DND-41 (cell line): ENCODE measurements around the gene SHOC2.

ENCODE experiments used
- ATAC-seq: fragments of 200-7000 bp; cut with Tn5 transposase; 3 replicates; pipeline ENCODE4 v1.9.1; 2021; ENCODE audit warnings: low read depth; ENCODE audit not compliant: insufficient read depth
- DNase-seq: peaks from one replicate; pipeline ENCODE4 v3.0.0-alpha.2; 2020
- H2AFZ ChIP-seq: 2 replicates; pipeline ENCODE4 v1.6.0; 2012; ENCODE audit warnings: low read depth, low read length
- H3K27ac ChIP-seq: 2 replicates; pipeline ENCODE4 v1.5.1; 2012; ENCODE audit warnings: low read length, inconsistent platforms
- H3K27me3 ChIP-seq: fragments of 200-600 bp; sonication (generic); 2 replicates; pipeline ENCODE4 v1.6.0; 2012; ENCODE audit warnings: low read length, mild to moderate bottlenecking, inconsistent platforms; ENCODE audit not compliant: insufficient read depth, poor library complexity
- H3K36me3 ChIP-seq: 2 replicates; pipeline ENCODE4 v1.5.1; 2012; ENCODE audit warnings: low read length, inconsistent platforms; ENCODE audit not compliant: insufficient read depth
- H3K4me1 ChIP-seq: 2 replicates; pipeline ENCODE4 v1.5.1; 2012; ENCODE audit warnings: mild to moderate bottlenecking, low read length; ENCODE audit not compliant: insufficient read depth
- H3K4me2 ChIP-seq: 2 replicates; pipeline ENCODE4 v1.6.0; 2012; ENCODE audit warnings: mild to moderate bottlenecking, moderate library complexity, low read length, inconsistent platforms; ENCODE audit not compliant: insufficient read depth
- H3K4me3 ChIP-seq, 2 experiments: fragments of 200-600 bp in 1 of 2; shearing (Covaris generic) in 1 of 2; 2 replicates each; pipeline ENCODE4 v1.5.1; 2012 to 2016; ENCODE audit warnings: inconsistent platforms in 2 of 2, low read length in 2 of 2, mild to moderate bottlenecking in 2 of 2, low read depth in 1 of 2, moderate library complexity in 1 of 2
- H3K79me2 ChIP-seq: 2 replicates; pipeline ENCODE4 v1.6.0; 2012; ENCODE audit warnings: low read length, inconsistent platforms; ENCODE audit not compliant: insufficient read depth
- H3K9ac ChIP-seq: 2 replicates; pipeline ENCODE4 v1.6.0; 2012; ENCODE audit warnings: low read depth, mild to moderate bottlenecking, inconsistent platforms, low read length, moderate library complexity
- H3K9me3 ChIP-seq: 2 replicates; pipeline ENCODE4 v1.5.1; 2012; ENCODE audit warnings: low read length, moderate library complexity, mild to moderate bottlenecking, inconsistent platforms; ENCODE audit not compliant: insufficient read depth, severe bottlenecking
- H4K20me1 ChIP-seq: 2 replicates; pipeline ENCODE4 v1.6.0; 2012; ENCODE audit warnings: low read length; ENCODE audit not compliant: insufficient read depth
- CTCF ChIP-seq: IDR thresholded peaks from 2 replicates; pipeline ENCODE4 v1.5.1; 2012; ENCODE audit warnings: borderline replicate concordance, low read length, moderate library complexity, mild to moderate bottlenecking; ENCODE audit not compliant: poor library complexity, severe bottlenecking; ENCODE audit errors: extremely low read depth
- EZH2 ChIP-seq: IDR thresholded peaks from 3 replicates; pipeline ENCODE4 v1.6.1; 2012; ENCODE audit warnings: borderline replicate concordance, low read depth, mild to moderate bottlenecking, moderate library complexity, low read length, inconsistent platforms; ENCODE audit not compliant: severe bottlenecking

The SHOC2 gene

GRCh38 chr10:110993024-110993693, 73.8 kb downstream of the SHOC2 start:
- no peak overlapping the region for H2AFZ ChIP-seq
- H3K9me3 ChIP-seq, result no peaks in the 10 kb centered on the region
- DNase-seq, result peak; percentile 22
- TF ChIP-seq EZH2 (no peak), CTCF (no peak)
- 0 out of 2 replicates have a peak, but pooled peaks cover 3% of the 10 kb centered on the region for H3K36me3 ChIP-seq
- no peaks in the 10 kb centered on the region for H3K27me3 ChIP-seq
- no peak overlapping the region for H3K27ac ChIP-seq
- H3K4me3 ChIP-seq, result no peak overlapping the region
- H3K79me2 ChIP-seq, result peaks cover 24% of the 10 kb centered on the region
- ATAC-seq, result peak; percentile 99
- no peak overlapping the region; the same call in 1 of the 2 replicates for H3K9ac ChIP-seq
- H4K20me1 ChIP-seq, result peaks cover 3% of the 10 kb centered on the region; the same call in 1 of the 2 replicates
- peaks cover 27% of the 10 kb centered on the region for H3K4me1 ChIP-seq
- peak overlapping the region; percentile 30 for H3K4me2 ChIP-seq

- Histone ChIP-seq H3K27me3 (no peaks in the 10 kb centered on the region), H4K20me1 (peaks cover 3% of the 10 kb centered on the region; the same call in 1 of the 2 replicates), H3K9me3 (no peaks in the 10 kb centered on the region), H3K9ac (no peak overlapping the region), H3K79me2 (peaks cover 22% of the 10 kb centered on the region), H3K4me2 (no peak overlapping the region), H3K4me1 (peaks cover 27% of the 10 kb centered on the region), H3K27ac (no peak overlapping the region), H3K4me3 (no peak overlapping the region), H2AFZ (no peak overlapping the region), H3K36me3 (no peaks in the 10 kb centered on the region)
- DNase-seq (no peak), ATAC-seq (no peak)
- TF ChIP-seq EZH2 (no peak), CTCF (no peak)
Measured at GRCh38 chr10:110994406-110995086, 75.1 kb downstream of the SHOC2 start.

- Histone ChIP-seq H3K9me3 (no peaks in the 10 kb centered on the region), H3K79me2 (peaks cover 22% of the 10 kb centered on the region), H3K4me2 (no peak overlapping the region), H3K36me3 (no peaks in the 10 kb centered on the region; the same call in 1 of the 2 replicates), H2AFZ (no peak overlapping the region), H3K9ac (no peak overlapping the region), H3K4me1 (peaks cover 27% of the 10 kb centered on the region), H3K27me3 (no peaks in the 10 kb centered on the region), H3K27ac (no peak overlapping the region), H4K20me1 (peaks cover 3% of the 10 kb centered on the region; the same call in 1 of the 2 replicates), H3K4me3 (no peak overlapping the region)
- no peak for DNase-seq
- no peak for TF ChIP-seq EZH2
- no peak for TF ChIP-seq CTCF
- ATAC-seq, result no peak
Measured at GRCh38 chr10:110995301-110995700, 75.9 kb downstream of the SHOC2 start.
